Omental fat pad (tissue), 4 donors: ENCODE results near the gene VIM. TPM values are rescaled to one million over a fixed set of nuclear protein-coding genes. Genes with fewer than 3 reads are reported as not detected.
"Not testable (repeated sequence)": the region's sequence is repeated elsewhere in the genome, so short reads cannot be mapped to it uniquely, and the experiment has no call there.

ENCODE experiments used
- ATAC-seq: fragments of 150-250 bp; one replicate; pipeline ENCODE4 v1.9.1; 2016; ENCODE audit warnings: mild to moderate bottlenecking, moderate library complexity; ENCODE audit not compliant: low FRiP score
- DNase-seq: peaks from one replicate; pipeline ENCODE4 v3.0.0-alpha.2; 2019; ENCODE audit warnings: low spot score
- CTCF ChIP-seq, 3 donors: fragments of 450-650 bp; IDR thresholded peaks; one replicate each; pipeline ENCODE4 v1.5.1; 2016 to 2017; ENCODE audit warnings: antibody characterized with exemption in 3 of 3, mild to moderate bottlenecking in 3 of 3, moderate library complexity in 2 of 3
- total RNA-seq, 4 donors: library from RNA; depleted of rRNA; stranded (reverse); fragments of >200 nt; gene quantifications; one replicate each; pipeline ENCODE4 v1.1.0, GENCODE V29; 2016

VIM gene
- total RNA-seq, 4 donors from 2014 or later: 3,307 to 6,426 (median 5,180) TPM

- no peak for DNase-seq
- no peak for ATAC-seq
- no peak for TF ChIP-seq CTCF (IDR thresholded peaks at IDR 0.05)
Measured at GRCh38 chr10:17240616-17241015, 12.6 kb downstream of the VIM start.

GRCh38 chr10:17241611-17242333 is 13.7 kb downstream of the VIM start:
- TF ChIP-seq CTCF (IDR thresholded peaks at IDR 0.05): no peak
- no peak for DNase-seq
- no peak for ATAC-seq

GRCh38 chr10:17244700-17245365 is 16.8 kb downstream of the VIM start:
- DNase-seq: no peak
- TF ChIP-seq CTCF (IDR thresholded peaks at IDR 0.05): no peak
- ATAC-seq: no peak

- no peak for TF ChIP-seq CTCF (IDR thresholded peaks at IDR 0.05)
- ATAC-seq: no peak
Measured at GRCh38 chr10:17247210-17247609, 19.2 kb downstream of the VIM start.

GRCh38 chr10:17248964-17249363 is 20.9 kb downstream of the VIM start:
- ATAC-seq (no peak), DNase-seq (no peak)
- TF ChIP-seq CTCF (IDR thresholded peaks at IDR 0.05): no peak

More at GRCh38 chr10:17247210-17247609, 19.2 kb downstream of the VIM start:
- DNase-seq: no peak

- ATAC-seq: no peak
- no peak for TF ChIP-seq CTCF (IDR thresholded peaks at IDR 0.05)
- DNase-seq: no peak
Measured at GRCh38 chr10:17249820-17250219, 21.8 kb downstream of the VIM start.

- TF ChIP-seq CTCF (IDR thresholded peaks at IDR 0.05): no peak
- DNase-seq: no peak
- no peak for ATAC-seq
Measured at GRCh38 chr10:17250736-17251135, 22.7 kb downstream of the VIM start.

- not testable (repeated sequence) for ATAC-seq, DNase-seq
Measured at GRCh38 chr10:17254543-17255050, 26.6 kb downstream of the VIM start.
